Dermis lymphatic vessel endothelial cell (primary cell): ENCODE results near the gene AEN. TPM values are rescaled to one million over a fixed set of nuclear protein-coding genes. Genes with fewer than 3 reads are reported as not detected.

Experiments
- total RNA-seq: library from RNA; depleted of rRNA; stranded (reverse); fragments of >200 nt; gene quantifications from 2 replicates; pipeline ENCODE4 v1.2.1, GENCODE V29; 2014

AEN gene
- total RNA-seq, result 28.3 and 40.2 TPM in 2 replicates

DNA sequence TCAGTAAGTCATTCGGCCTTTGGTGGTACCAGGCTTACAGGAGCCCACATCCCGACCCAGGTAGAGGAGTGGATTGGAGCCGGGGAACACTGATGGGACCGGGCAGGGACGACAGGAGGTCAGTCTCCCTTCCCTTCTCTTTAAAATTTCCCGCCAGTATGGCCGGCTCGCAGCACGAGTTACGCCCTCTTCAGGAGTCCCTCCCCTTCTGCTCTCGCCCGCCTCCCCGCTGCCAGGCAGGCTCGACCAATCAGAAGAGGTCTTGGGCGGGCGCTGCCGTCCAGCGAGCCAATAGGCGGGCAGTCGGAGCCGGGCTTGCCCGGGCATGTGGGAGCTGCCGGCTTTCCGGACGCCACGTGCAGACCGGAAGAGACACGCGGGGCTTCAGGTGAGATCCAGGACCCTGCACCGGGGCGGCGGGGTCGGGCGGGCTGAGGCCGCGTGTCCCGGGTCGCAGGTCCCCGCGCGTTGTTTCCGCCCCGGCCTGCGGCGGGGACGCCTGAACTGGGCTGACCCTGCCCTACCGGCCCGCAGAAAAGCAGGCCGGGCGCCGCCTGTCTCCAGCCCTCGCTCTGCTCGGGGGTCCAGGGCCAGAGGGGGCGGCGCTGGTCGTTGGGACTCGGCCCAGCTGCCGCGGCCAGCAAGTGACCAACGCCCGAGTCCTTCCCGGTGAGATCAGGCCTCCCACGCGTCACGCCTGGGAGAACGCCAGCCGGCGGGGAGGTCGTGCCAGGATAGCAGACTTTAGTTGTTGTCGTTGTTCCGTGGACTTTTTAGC, at the start of gene AEN:
TSS of gene AEN (plus strand) at position 346 of the 778 bp plus-strand sequence. CDS start 4,870 bp downstream, outside the sequence.

DNA sequence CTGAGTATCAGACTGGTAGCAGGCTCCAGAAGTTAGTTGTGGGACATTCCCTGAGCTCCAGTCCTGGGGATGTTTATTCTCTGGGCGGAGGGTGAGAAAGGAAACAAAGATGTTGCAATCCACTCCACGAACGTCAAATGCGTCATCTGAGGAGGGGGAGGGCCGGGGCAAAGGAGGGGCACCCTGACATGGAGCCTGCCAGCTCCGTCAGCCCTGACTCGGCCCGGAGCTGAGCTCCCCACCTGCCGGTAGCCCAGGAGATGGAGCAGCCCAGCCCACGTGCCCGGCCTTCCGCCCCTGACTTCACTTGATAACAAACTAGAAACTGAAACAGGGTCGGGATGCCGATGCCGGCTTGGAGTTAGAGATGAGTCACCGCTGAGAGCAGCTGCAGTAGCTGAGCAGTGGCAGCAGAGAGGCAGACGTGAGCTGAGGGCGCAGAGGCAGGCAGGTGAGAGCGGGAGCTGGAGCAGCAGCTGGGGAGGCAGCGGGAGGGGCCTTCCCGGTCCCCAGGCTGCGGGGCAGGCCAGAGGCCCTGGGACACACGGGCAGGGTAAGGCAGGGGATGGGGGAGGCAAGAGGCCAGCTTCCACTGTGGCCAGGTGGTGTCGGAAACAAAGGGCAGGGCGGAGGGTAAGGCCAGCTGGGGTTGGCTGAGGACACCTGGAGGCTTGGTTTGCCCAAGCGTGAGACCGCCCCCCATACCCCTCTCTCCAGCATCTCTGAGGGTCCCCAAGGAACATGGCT, 17.7 kb downstream of the AEN start, which contains the start of gene ISG20:
TSS of gene ISG20 (plus strand) at position 391 of the 747 bp plus-strand sequence. CDS start at position 742, 351 bp downstream.

Other genes with a start within 250 kb of the AEN start
- gene MRPL46, start 154.0 kb upstream of the AEN start, total RNA-seq, result 12.2 and 15.1 TPM in 2 replicates
- gene MRPS11, start 153.6 kb upstream of the AEN start, total RNA-seq, result 29.0 and 35.6 TPM in 2 replicates
- gene DET1, start 74.7 kb upstream of the AEN start, total RNA-seq, result 2.4 and 2.7 TPM in 2 replicates
- gene ISG20, start 17.7 kb downstream of the AEN start, total RNA-seq, result 26.8 and 66.4 TPM in 2 replicates
- under 0.01 TPM in 2 replicates for gene ACAN, start 182.1 kb downstream of the AEN start, total RNA-seq